ENCODE results near the gene TYMP. TPM values are rescaled to one million over a fixed set of nuclear protein-coding genes. Genes with fewer than 3 reads are reported as not detected.

TYMP gene
- total RNA-seq, 1 experiment from 2014 or later = 56.0 TPM

- Histone ChIP-seq H3K27ac (ENCODE audit: low read length) (no peak overlapping the region), H3K4me3 (ENCODE audit: low read depth in 2 of 2, low read length in 2 of 2) (no peak overlapping the region), H3K9me3 (ENCODE audit: control insufficient read depth, insufficient read depth, low read depth, low read length) (no peaks in the 10 kb centered on the region), H3K4me1 (ENCODE audit: control insufficient read depth, insufficient read depth, low read length) (peaks cover 5% of the 10 kb centered on the region), H3K27me3 (ENCODE audit: control insufficient read depth, insufficient read depth, low read length) (no peaks in the 10 kb centered on the region), H3K36me3 (ENCODE audit: control insufficient read depth, insufficient read depth, low read length) (peaks cover 4% of the 10 kb centered on the region)
- BruUV-seq (replicated peaks) = no TSS peak
- no peak for TF ChIP-seq SIN3A (IDR thresholded peaks at IDR 0.05; ENCODE audit: borderline replicate concordance, insufficient read depth, low read depth, low read length)
- TF ChIP-seq REST (IDR thresholded peaks at IDR 0.05; ENCODE audit: insufficient read depth in 1 of 2, low read depth in 2 of 2, low read length in 1 of 2) = no peak
- TF ChIP-seq POLR2AphosphoS5 (IDR thresholded peaks at IDR 0.05; ENCODE audit: low read depth, low read length) = no peak
- TF ChIP-seq, protein P1, sequence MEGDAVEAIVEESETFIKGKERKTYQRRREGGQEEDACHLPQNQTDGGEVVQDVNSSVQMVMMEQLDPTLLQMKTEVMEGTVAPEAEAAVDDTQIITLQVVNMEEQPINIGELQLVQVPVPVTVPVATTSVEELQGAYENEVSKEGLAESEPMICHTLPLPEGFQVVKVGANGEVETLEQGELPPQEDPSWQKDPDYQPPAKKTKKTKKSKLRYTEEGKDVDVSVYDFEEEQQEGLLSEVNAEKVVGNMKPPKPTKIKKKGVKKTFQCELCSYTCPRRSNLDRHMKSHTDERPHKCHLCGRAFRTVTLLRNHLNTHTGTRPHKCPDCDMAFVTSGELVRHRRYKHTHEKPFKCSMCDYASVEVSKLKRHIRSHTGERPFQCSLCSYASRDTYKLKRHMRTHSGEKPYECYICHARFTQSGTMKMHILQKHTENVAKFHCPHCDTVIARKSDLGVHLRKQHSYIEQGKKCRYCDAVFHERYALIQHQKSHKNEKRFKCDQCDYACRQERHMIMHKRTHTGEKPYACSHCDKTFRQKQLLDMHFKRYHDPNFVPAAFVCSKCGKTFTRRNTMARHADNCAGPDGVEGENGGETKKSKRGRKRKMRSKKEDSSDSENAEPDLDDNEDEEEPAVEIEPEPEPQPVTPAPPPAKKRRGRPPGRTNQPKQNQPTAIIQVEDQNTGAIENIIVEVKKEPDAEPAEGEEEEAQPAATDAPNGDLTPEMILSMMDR (IDR thresholded peaks at IDR 0.05) = no peak
- no peak for TF ChIP-seq TCF7L2 (IDR thresholded peaks at IDR 0.05; ENCODE audit: low read depth, low read length)
- POLR2A ChIA-PET = no interaction called here
- CTCF ChIA-PET = no interaction called here
- ATAC-seq = no peak
- intact Hi-C loops (cut with micrococcal nuclease; ENCODE audit: unreplicated experiment) = no loop called here
- in situ Hi-C loops (cut with HindIII; ENCODE audit: low pct_unique_long_range_greater_than_20kb, low sequenced_read_pairs) = no loop called here
- no peak for DNase-seq (ENCODE audit: low read depth, low spot score)
Observed at GRCh38 chr22:50505276-50505775, 24.5 kb downstream of the TYMP start.

- in situ Hi-C loops (cut with HindIII; ENCODE audit: low pct_unique_long_range_greater_than_20kb, low sequenced_read_pairs) = no loop called here
- Histone ChIP-seq H3K4me3 (ENCODE audit: low read depth in 2 of 2, low read length in 2 of 2) (no peak overlapping the region), H3K9me3 (ENCODE audit: control insufficient read depth, insufficient read depth, low read depth, low read length) (no peaks in the 10 kb centered on the region), H3K4me1 (ENCODE audit: control insufficient read depth, insufficient read depth, low read length) (peaks cover 5% of the 10 kb centered on the region), H3K27ac (ENCODE audit: low read length) (no peak overlapping the region), H3K36me3 (ENCODE audit: control insufficient read depth, insufficient read depth, low read length) (peaks cover 4% of the 10 kb centered on the region), H3K27me3 (ENCODE audit: control insufficient read depth, insufficient read depth, low read length) (no peaks in the 10 kb centered on the region)
- DNase-seq (ENCODE audit: low read depth, low spot score) (no peak), ATAC-seq (no peak)
- intact Hi-C loops (cut with micrococcal nuclease; ENCODE audit: unreplicated experiment) = no loop called here
- CTCF ChIA-PET = no interaction called here
- POLR2A ChIA-PET = no interaction called here
- TF ChIP-seq, protein P1 (IDR thresholded peaks at IDR 0.05) = no peak
- TF ChIP-seq SIN3A (IDR thresholded peaks at IDR 0.05; ENCODE audit: borderline replicate concordance, insufficient read depth, low read depth, low read length) (no peak), POLR2AphosphoS5 (IDR thresholded peaks at IDR 0.05; ENCODE audit: low read depth, low read length) (no peak), TCF7L2 (IDR thresholded peaks at IDR 0.05; ENCODE audit: low read depth, low read length) (no peak), REST (IDR thresholded peaks at IDR 0.05; ENCODE audit: insufficient read depth in 1 of 2, low read depth in 2 of 2, low read length in 1 of 2) (no peak)
- BruUV-seq (replicated peaks) = no TSS peak
Observed at GRCh38 chr22:50504369-50505211, 25.2 kb downstream of the TYMP start.
